Mesenchymal stem cell (in vitro differentiated cells and primary cell): ENCODE results near the gene SBK1.
A peak's percentile ranks its signal among the peaks of the same experiment; 100 is the strongest.
"Not testable (repeated sequence)": the region's sequence is repeated elsewhere in the genome, so short reads cannot be mapped to it uniquely, and the experiment has no call there.

ENCODE experiments used
- DNase-seq: peaks from one replicate; pipeline ENCODE4 v3.0.0-alpha.2; 2013
- H2AFZ ChIP-seq: one replicate; pipeline ENCODE4 v1.6.1; 2013; ENCODE audit warnings: low read depth, mild to moderate bottlenecking, control low read depth, inconsistent platforms, low read length, moderate library complexity
- H2AK5ac ChIP-seq: 2 replicates; pipeline ENCODE4 v1.6.1; 2013; ENCODE audit warnings: low read length, moderate library complexity, mild to moderate bottlenecking, inconsistent platforms; ENCODE audit not compliant: severe bottlenecking
- H2BK120ac ChIP-seq: one replicate; pipeline ENCODE4 v1.6.1; 2013; ENCODE audit warnings: low read depth, mild to moderate bottlenecking, inconsistent platforms, low read length, moderate library complexity
- H2BK12ac ChIP-seq, 2 experiments: one replicate each; pipeline ENCODE4 v1.6.1; 2013; ENCODE audit warnings: inconsistent platforms in 2 of 2, low read length in 2 of 2, mild to moderate bottlenecking in 2 of 2, moderate library complexity in 2 of 2, control low read depth in 1 of 2
- H2BK15ac ChIP-seq: one replicate; pipeline ENCODE4 v1.6.1; 2013; ENCODE audit warnings: mild to moderate bottlenecking, low read depth, inconsistent platforms; ENCODE audit not compliant: poor library complexity, severe bottlenecking
- H2BK5ac ChIP-seq: 2 replicates; pipeline ENCODE4 v1.6.1; 2013; ENCODE audit warnings: low read depth, mild to moderate bottlenecking, low read length, control low read depth, inconsistent platforms; ENCODE audit not compliant: poor library complexity, severe bottlenecking
- H3K14ac ChIP-seq, 2 experiments: one replicate each; pipeline ENCODE4 v1.6.1; 2013; ENCODE audit warnings: inconsistent platforms in 2 of 2, low read length in 2 of 2, control low read depth in 1 of 2, mild to moderate bottlenecking in 1 of 2, moderate library complexity in 1 of 2
- H3K18ac ChIP-seq, 2 experiments: one replicate each; pipeline ENCODE4 v1.6.1; 2013; ENCODE audit warnings: inconsistent platforms in 2 of 2, low read length in 2 of 2, control low read depth in 1 of 2, low read depth in 1 of 2, mild to moderate bottlenecking in 1 of 2
- H3K23ac ChIP-seq, 2 experiments: one replicate each; pipeline ENCODE4 v1.6.1; 2013; ENCODE audit warnings: inconsistent platforms in 2 of 2, low read length in 2 of 2, mild to moderate bottlenecking in 2 of 2, moderate library complexity in 2 of 2, control low read depth in 1 of 2
- H3K27ac ChIP-seq: 2 replicates; pipeline ENCODE4 v1.5.1; 2013; ENCODE audit warnings: mild to moderate bottlenecking, moderate library complexity, low read length, control low read depth, inconsistent platforms; ENCODE audit not compliant: poor library complexity, severe bottlenecking
- H3K27me3 ChIP-seq, 2 experiments: 2 replicates each; pipeline versions ENCODE4 v1.6.1 to v1.7.0; 2013; ENCODE audit warnings: low read length in 2 of 2, mild to moderate bottlenecking in 2 of 2, moderate library complexity in 2 of 2, control low read depth in 1 of 2, inconsistent platforms in 1 of 2; ENCODE audit not compliant: control insufficient read depth in 1 of 2, insufficient read depth in 1 of 2
- H3K36me3 ChIP-seq, 2 experiments: 2 replicates each; pipeline versions ENCODE4 v1.6.1 to v1.7.0; 2013; ENCODE audit warnings: low read length in 2 of 2, control low read depth in 1 of 2, inconsistent platforms in 1 of 2, low read depth in 1 of 2, mild to moderate bottlenecking in 1 of 2; ENCODE audit not compliant: insufficient read depth in 2 of 2, control insufficient read depth in 1 of 2
- H3K4ac ChIP-seq, 2 experiments: one replicate each; pipeline ENCODE4 v1.6.1; 2013; ENCODE audit warnings: inconsistent platforms in 2 of 2, low read length in 2 of 2, mild to moderate bottlenecking in 2 of 2, moderate library complexity in 2 of 2, control low read depth in 1 of 2, low read depth in 1 of 2
- H3K4me1 ChIP-seq: 2 replicates; pipeline ENCODE4 v1.6.1; 2013; ENCODE audit warnings: low read depth, low read length, control low read depth; ENCODE audit not compliant: control insufficient read depth, insufficient read depth
- H3K4me2 ChIP-seq: 2 replicates; pipeline ENCODE4 v1.6.1; 2013; ENCODE audit warnings: low read length, mild to moderate bottlenecking, inconsistent platforms; ENCODE audit not compliant: poor library complexity, severe bottlenecking
- H3K4me3 ChIP-seq, 2 experiments: 2 replicates each; pipeline versions ENCODE4 v1.5.1 to v1.7.0; 2013; ENCODE audit warnings: low read length in 2 of 2, mild to moderate bottlenecking in 2 of 2, control low read depth in 1 of 2, low read depth in 1 of 2; ENCODE audit not compliant: insufficient read depth in 1 of 2
- H3K79me1 ChIP-seq: replicated peaks from 2 replicates; pipeline ENCODE4 v1.6.1; 2013; ENCODE audit warnings: mild to moderate bottlenecking, control low read depth, low read length, inconsistent platforms; ENCODE audit not compliant: poor library complexity, severe bottlenecking
- H3K9ac ChIP-seq: 2 replicates; pipeline ENCODE4 v1.7.0; 2013; ENCODE audit warnings: mild to moderate bottlenecking, low read length, moderate library complexity
- H3K9me3 ChIP-seq: 2 replicates; pipeline ENCODE4 v1.7.0; 2013; ENCODE audit warnings: mild to moderate bottlenecking, low read length; ENCODE audit not compliant: control insufficient read depth
- H4K8ac ChIP-seq: one replicate; pipeline ENCODE4 v1.6.1; 2013; ENCODE audit warnings: inconsistent platforms, mild to moderate bottlenecking, low read length, moderate library complexity
- H4K91ac ChIP-seq: one replicate; pipeline ENCODE4 v1.6.1; 2013; ENCODE audit warnings: mild to moderate bottlenecking, low read length, inconsistent platforms
- whole genome bisulfite sequencing: methylation state at CpG from one replicate; pipeline ENCODE4 v1.1.7; 2013; ENCODE audit warnings: mixed read lengths; 5-methylcytosine and 5-hydroxymethylcytosine counted together

SBK1 gene

GRCh38 chr16:28330981-28331380 lies 38.7 kb downstream of the SBK1 start:
- H4K8ac ChIP-seq, H3K27ac ChIP-seq, H2AFZ ChIP-seq, H3K27me3 ChIP-seq, H2AK5ac ChIP-seq, H2BK12ac ChIP-seq, H4K91ac ChIP-seq, H3K36me3 ChIP-seq, H3K4me2 ChIP-seq, H3K4me3 ChIP-seq, H3K14ac ChIP-seq, H2BK120ac ChIP-seq, H2BK5ac ChIP-seq, H3K4me1 ChIP-seq, H3K4ac ChIP-seq, H3K79me1 ChIP-seq, H3K9ac ChIP-seq, H2BK15ac ChIP-seq, DNase-seq, H3K9me3 ChIP-seq, H3K18ac ChIP-seq, H3K23ac ChIP-seq: not testable (repeated sequence)
- WGBS = 56% methylated on average over 1 of the region's 2 CpGs

GRCh38 chr16:28332632-28333031 lies 40.3 kb downstream of the SBK1 start:
- not testable (repeated sequence) for H3K4me3 ChIP-seq, DNase-seq, H3K18ac ChIP-seq, H3K23ac ChIP-seq, H2BK120ac ChIP-seq, H4K91ac ChIP-seq, H3K14ac ChIP-seq, H4K8ac ChIP-seq, H3K27me3 ChIP-seq, H2BK15ac ChIP-seq, H3K4me1 ChIP-seq, H2AFZ ChIP-seq, H2BK5ac ChIP-seq, H3K9me3 ChIP-seq, H3K9ac ChIP-seq, H3K79me1 ChIP-seq, H3K4me2 ChIP-seq, H3K36me3 ChIP-seq, H2AK5ac ChIP-seq, H3K4ac ChIP-seq, H2BK12ac ChIP-seq, H3K27ac ChIP-seq
- WGBS = 89% methylated on average over 3 of the region's 6 CpGs

- DNase-seq, H3K27me3 ChIP-seq: not testable (repeated sequence)
Observed at GRCh38 chr16:28335678-28336077, 43.4 kb downstream of the SBK1 start.

GRCh38 chr16:28336940-28337710 lies 44.8 kb downstream of the SBK1 start:
- not testable (repeated sequence) for H3K4me2 ChIP-seq, H3K4ac ChIP-seq, H3K79me1 ChIP-seq, H3K4me1 ChIP-seq, H3K36me3 ChIP-seq, H3K27me3 ChIP-seq, H3K9me3 ChIP-seq, H2BK5ac ChIP-seq, H3K23ac ChIP-seq, H4K91ac ChIP-seq, H4K8ac ChIP-seq, H2BK12ac ChIP-seq, H3K27ac ChIP-seq, H2AK5ac ChIP-seq, H3K9ac ChIP-seq, DNase-seq, H2BK120ac ChIP-seq, H3K4me3 ChIP-seq, H2AFZ ChIP-seq, H3K14ac ChIP-seq, H2BK15ac ChIP-seq
- H3K18ac ChIP-seq = peak overlapping the region in 1 of 2 experiments; percentile 8
- 40% methylated on average over 1 of the region's 5 CpGs for WGBS

More at GRCh38 chr16:28335678-28336077, 43.4 kb downstream of the SBK1 start:
- H2BK120ac ChIP-seq, H2AFZ ChIP-seq, H3K14ac ChIP-seq, H3K9ac ChIP-seq, H2BK12ac ChIP-seq, H2BK5ac ChIP-seq, H4K8ac ChIP-seq, H2AK5ac ChIP-seq, H3K23ac ChIP-seq, H3K4me1 ChIP-seq, H3K4me3 ChIP-seq, H3K27ac ChIP-seq, H3K18ac ChIP-seq, H3K4me2 ChIP-seq, H4K91ac ChIP-seq, H3K4ac ChIP-seq, H2BK15ac ChIP-seq, H3K36me3 ChIP-seq, H3K9me3 ChIP-seq, H3K79me1 ChIP-seq: not testable (repeated sequence)
- WGBS = 85% methylated on average over 6 of the region's 8 CpGs
